HEK293 (cell line): Measurements from ENCODE around the gene ACOT8.

ENCODE experiments used
- CTCF ChIA-PET: fragments of 350-600 bp; formaldehyde crosslinking; extraction: SDS; loops from one replicate; lab custom pipeline; 2021; ENCODE audit warnings: antibody characterized with exemption; lab: Yijun Ruan, JAX
- POLR2A ChIA-PET: fragments of 300-600 bp; formaldehyde crosslinking; extraction: SDS; loops from one replicate; lab custom pipeline; 2020; ENCODE audit warnings: antibody characterized with exemption, inconsistent platforms; lab: Yijun Ruan, JAX
- H3K27ac ChIP-seq: fragments of 200-500 bp; sonication (Bioruptor generic); 2 replicates; pipeline ENCODE4 v1.5.1; 2014; ENCODE audit warnings: low read depth, low read length, control low read depth, inconsistent platforms; ENCODE audit errors: extremely low read depth
- H3K36me3 ChIP-seq, 2 experiments: fragments of 200-500 bp in 1 of 2; sonication (Bioruptor generic) in 1 of 2; 1 replicate in 1 of 2; 2 replicates in 1 of 2; pipeline ENCODE4 v1.5.1; 2014 to 2017; ENCODE audit warnings: inconsistent platforms in 2 of 2, low read length in 2 of 2; ENCODE audit not compliant: control insufficient read depth in 2 of 2, insufficient read depth in 1 of 2
- H3K4me1 ChIP-seq: fragments of 200-500 bp; sonication (Bioruptor generic); 2 replicates; pipeline ENCODE4 v1.5.1; 2014; ENCODE audit warnings: mild to moderate bottlenecking, low read length, inconsistent platforms; ENCODE audit not compliant: control insufficient read depth, insufficient read depth
- H3K4me3 ChIP-seq: 2 replicates; pipeline ENCODE4 v1.5.1; 2011; ENCODE audit warnings: low read depth, mild to moderate bottlenecking, control low read depth, low read length, moderate library complexity
- H3K9me3 ChIP-seq: fragments of 200-500 bp; sonication (Bioruptor generic); 2 replicates; pipeline ENCODE4 v1.5.1; 2014; ENCODE audit warnings: low read depth, low read length, inconsistent platforms; ENCODE audit not compliant: control insufficient read depth, insufficient read depth
- EGR2 ChIP-seq: fragments of 450-650 bp; formaldehyde crosslinking; IDR thresholded peaks from 2 replicates; pipeline ENCODE4 v1.5.1; 2016; ENCODE audit warnings: low read depth, missing biosample characterization, missing genetic modification characterization
- GLIS2 ChIP-seq: fragments of 450-650 bp; formaldehyde crosslinking; IDR thresholded peaks from 2 replicates; pipeline ENCODE4 v1.5.1; 2016; ENCODE audit warnings: missing biosample characterization, missing genetic modification characterization
- IKZF3 ChIP-seq: fragments of 450-650 bp; IDR thresholded peaks from 2 replicates; pipeline ENCODE4 v1.5.0; 2018; ENCODE audit warnings: missing biosample characterization, mild to moderate bottlenecking, missing genetic modification characterization, moderate library complexity
- KLF1 ChIP-seq: fragments of 450-650 bp; formaldehyde crosslinking; IDR thresholded peaks from 2 replicates; pipeline ENCODE4 v1.5.1; 2016; ENCODE audit warnings: missing biosample characterization, missing genetic modification characterization
- KLF16 ChIP-seq: fragments of 450-650 bp; formaldehyde crosslinking; IDR thresholded peaks from 2 replicates; pipeline ENCODE4 v1.5.1; 2017; ENCODE audit warnings: missing biosample characterization, missing genetic modification characterization
- KLF17 ChIP-seq: fragments of 450-650 bp; formaldehyde crosslinking; IDR thresholded peaks from 2 replicates; pipeline ENCODE4 v1.5.1; 2016; ENCODE audit warnings: missing biosample characterization, missing genetic modification characterization
- MEIS1 ChIP-seq: sonication (generic); formaldehyde crosslinking; IDR thresholded peaks from 2 replicates; pipeline ENCODE4 v1.8.1; 2022; ENCODE audit warnings: missing genetic modification reagents, mild to moderate bottlenecking, borderline replicate concordance
- SP2 ChIP-seq: fragments of 450-650 bp; formaldehyde crosslinking; IDR thresholded peaks from 2 replicates; pipeline ENCODE4 v1.5.1; 2016; ENCODE audit warnings: missing biosample characterization, missing genetic modification characterization
- SP3 ChIP-seq: fragments of 450-650 bp; formaldehyde crosslinking; IDR thresholded peaks from 2 replicates; pipeline ENCODE4 v1.5.1; 2016; ENCODE audit warnings: missing biosample characterization, missing genetic modification characterization
- SP7 ChIP-seq: fragments of 450-650 bp; formaldehyde crosslinking; IDR thresholded peaks from 2 replicates; pipeline ENCODE4 v1.5.1; 2016; ENCODE audit warnings: missing biosample characterization, missing genetic modification characterization
- ZNF132 ChIP-seq: fragments of 450-650 bp; formaldehyde crosslinking; IDR thresholded peaks from 2 replicates; pipeline ENCODE4 v1.5.1; 2017; ENCODE audit warnings: missing biosample characterization, missing genetic modification characterization, borderline replicate concordance
- ZNF175 ChIP-seq: fragments of 450-650 bp; formaldehyde crosslinking; IDR thresholded peaks from 2 replicates; pipeline ENCODE4 v1.5.1; 2016; ENCODE audit warnings: missing biosample characterization, missing genetic modification characterization
- ZNF26 ChIP-seq: fragments of 450-650 bp; formaldehyde crosslinking; IDR thresholded peaks from 2 replicates; pipeline ENCODE4 v1.5.1; 2016; ENCODE audit warnings: missing biosample characterization, missing genetic modification characterization
- ZNF324 ChIP-seq: fragments of 450-650 bp; formaldehyde crosslinking; IDR thresholded peaks from 2 replicates; pipeline ENCODE4 v1.5.1; 2016; ENCODE audit warnings: missing biosample characterization, missing genetic modification characterization
- ZNF335 ChIP-seq: fragments of 450-650 bp; formaldehyde crosslinking; conservative IDR thresholded peaks from 2 replicates; pipeline ENCODE4 v1.5.1; 2016; ENCODE audit warnings: missing biosample characterization, missing genetic modification characterization
- ZNF37A ChIP-seq: fragments of 450-650 bp; IDR thresholded peaks from 2 replicates; pipeline ENCODE4 v1.5.1; 2018; ENCODE audit warnings: missing biosample characterization, missing genetic modification characterization
- ZNF391 ChIP-seq: fragments of 450-650 bp; formaldehyde crosslinking; IDR thresholded peaks from 2 replicates; pipeline ENCODE4 v1.5.1; 2016; ENCODE audit warnings: low read depth, missing biosample characterization, missing genetic modification characterization, borderline replicate concordance
- ZNF416 ChIP-seq: fragments of 450-650 bp; formaldehyde crosslinking; IDR thresholded peaks from 2 replicates; pipeline ENCODE4 v1.5.1; 2016; ENCODE audit warnings: missing biosample characterization, missing genetic modification characterization
- ZNF514 ChIP-seq: fragments of 450-650 bp; formaldehyde crosslinking; IDR thresholded peaks from 2 replicates; pipeline ENCODE4 v1.5.1; 2016; ENCODE audit warnings: missing biosample characterization, missing genetic modification characterization
- ZNF585B ChIP-seq: fragments of 450-650 bp; formaldehyde crosslinking; IDR thresholded peaks from 2 replicates; pipeline ENCODE4 v1.5.1; 2016; ENCODE audit warnings: missing biosample characterization, missing genetic modification characterization
- ZNF600 ChIP-seq: fragments of 450-650 bp; formaldehyde crosslinking; IDR thresholded peaks from 2 replicates; pipeline ENCODE4 v1.5.1; 2016; ENCODE audit warnings: missing biosample characterization, missing genetic modification characterization
- ZNF621 ChIP-seq: fragments of 450-650 bp; formaldehyde crosslinking; IDR thresholded peaks from 2 replicates; pipeline ENCODE4 v1.5.1; 2017; ENCODE audit warnings: missing biosample characterization, missing genetic modification characterization
- ZNF623 ChIP-seq: fragments of 450-650 bp; formaldehyde crosslinking; IDR thresholded peaks from 2 replicates; pipeline ENCODE4 v1.5.1; 2016; ENCODE audit warnings: missing biosample characterization, missing genetic modification characterization
- ZSCAN30 ChIP-seq: fragments of 450-650 bp; IDR thresholded peaks from 2 replicates; pipeline ENCODE4 v1.5.1; 2018; ENCODE audit warnings: missing biosample characterization, mild to moderate bottlenecking, missing genetic modification characterization, moderate library complexity
- ZSCAN5A ChIP-seq: fragments of 450-650 bp; formaldehyde crosslinking; IDR thresholded peaks from 2 replicates; pipeline ENCODE4 v1.5.1; 2016; ENCODE audit warnings: missing biosample characterization, missing genetic modification characterization

The ACOT8 gene

GRCh38 chr20:45813489-45813888 is 43.7 kb downstream of the ACOT8 start:
- no peak for TF ChIP-seq ZNF621
- TF ChIP-seq ZNF132 (tag by site-specific recombination): no peak
- peak; percentile 72 for TF ChIP-seq KLF1 (tag by site-specific recombination)
- no peak for TF ChIP-seq ZNF175
- peak; percentile 67 for TF ChIP-seq SP2 (tag by site-specific recombination)
- TF ChIP-seq ZNF623: no peak
- no peak for TF ChIP-seq ZNF585B
- TF ChIP-seq ZNF324 (tag by site-specific recombination): no peak
- peak; percentile 81 for TF ChIP-seq KLF17 (tag by site-specific recombination)
- ChIA-PET POLR2A (interaction anchor here (0.6 to 1.8 kb wide), 7 partner anchors 9 to 121 kb away, joined by 3 to 13 read pairs (median 3); partner anchors contain the start of genes PCIF1, SNX21 and ZSWIM1), CTCF (interaction anchor here (0.8 to 1.1 kb wide), 2 partner anchors 24 to 156 kb away, joined by 3 to 4 read pairs; no protein-coding TSS in a partner anchor)
- peak overlapping the region; percentile 88; the same call in 1 of the 2 replicates for H3K27ac ChIP-seq
- H3K4me3 ChIP-seq: peak overlapping the region; percentile 88
- H3K4me1 ChIP-seq: peaks cover 7% of the 10 kb centered on the region; the same call in 1 of the 2 replicates
- peaks cover 0 to 78% of the 10 kb centered on the region in 2 experiments; a peak in 2 of 3 replicates for H3K36me3 ChIP-seq
- H3K9me3 ChIP-seq: no peaks in the 10 kb centered on the region

- peak overlapping the region; percentile 88 for H3K27ac ChIP-seq
- peak overlapping the region; percentile 88 for H3K4me3 ChIP-seq
- peaks cover 7% of the 10 kb centered on the region; the same call in 1 of the 2 replicates for H3K4me1 ChIP-seq
- POLR2A ChIA-PET: interaction anchor here (0.9 to 1.8 kb wide), 6 partner anchors 9 to 121 kb away, joined by 3 to 13 read pairs (median 4); partner anchors contain the start of genes PCIF1, SNX21 and ZSWIM1
- CTCF ChIA-PET: interaction anchor here (0.8 to 1.1 kb wide), 2 partner anchors 24 to 157 kb away, joined by 3 to 4 read pairs; no protein-coding TSS in a partner anchor
- no peaks in the 10 kb centered on the region for H3K9me3 ChIP-seq
- H3K36me3 ChIP-seq: peaks cover 5 to 81% of the 10 kb centered on the region in 2 experiments; a peak in 2 of 3 replicates
- TF ChIP-seq GLIS2 (tag by site-specific recombination) (0 out of 2 replicates have a peak, but pooled peaks have one; percentile 13), ZNF335 (tag by site-specific recombination) (peak; percentile 31; the same call in 1 of the 2 replicates), ZNF514 (no peak), SP3 (tag by site-specific recombination) (no peak), EGR2 (no peak), ZNF26 (tag by site-specific recombination) (no peak), ZNF621 (no peak), ZNF600 (tag by site-specific recombination) (no peak)
These were observed 44.2 kb downstream of the ACOT8 start for GRCh38 chr20:45813006-45813340.

GRCh38 chr20:45812157-45813005 is 44.8 kb downstream of the ACOT8 start, which contains the start of gene UBE2C:
Gene UBE2C, plus strand, starts transcription at chr20:45812644. Its CDS starts 52 bp downstream, at chr20:45812696.
- ChIA-PET CTCF (interaction anchor here (1.1 kb wide), 1 partner anchor 157 kb away, joined by 3 read pairs; no protein-coding TSS in a partner anchor), POLR2A (interaction anchor here (0.9 to 1.8 kb wide), 5 partner anchors 10 to 122 kb away, joined by 3 to 13 read pairs (median 4); partner anchors contain the start of genes PCIF1 and ZSWIM1)
- peak within 1 kb of the TSS; percentile 88 for H3K4me3 ChIP-seq
- 0 out of 2 replicates have a peak, but pooled peaks have one; percentile 15 for TF ChIP-seq MEIS1 (CRISPR knock-in tag)
- TF ChIP-seq KLF16 (tag by site-specific recombination): peak; percentile 10
- peak; percentile 75 for TF ChIP-seq ZNF335 (tag by site-specific recombination)
- TF ChIP-seq ZNF416: no peak
- 0 out of 2 replicates have a peak, but pooled peaks have one; percentile 15 for TF ChIP-seq ZSCAN30 (tag by site-specific recombination)
- TF ChIP-seq SP3 (tag by site-specific recombination): peak; percentile 64
- TF ChIP-seq KLF1 (tag by site-specific recombination): peak; percentile 41
- TF ChIP-seq ZNF37A (tag by site-specific recombination): no peak
- no peak for TF ChIP-seq ZNF391 (tag by site-specific recombination)
- TF ChIP-seq ZSCAN5A (tag by site-specific recombination): 0 out of 2 replicates have a peak, but pooled peaks have one; percentile 38
- TF ChIP-seq SP7: peak; percentile 45; the same call in 1 of the 2 replicates
- peak; percentile 25; the same call in 1 of the 2 replicates for TF ChIP-seq IKZF3 (tag by site-specific recombination)

More at GRCh38 chr20:45812157-45813005, 44.8 kb downstream of the ACOT8 start, which contains the start of gene UBE2C:
- Histone ChIP-seq H3K27ac (peak within 1 kb of the TSS; percentile 88), H3K4me1 (peaks cover 3% of the 10 kb centered on the region; the same call in 1 of the 2 replicates), H3K9me3 (no peaks in the 10 kb centered on the region), H3K36me3 (peaks cover 5 to 84% of the 10 kb centered on the region in 2 experiments; a peak in 2 of 3 replicates)
